ENCODE measurements around the gene WASF3.
"Not testable (repeated sequence)": the region's sequence is repeated elsewhere in the genome, so short reads cannot be mapped to it uniquely, and the experiment has no call there.

Gene WASF3

GRCh38 chr13:26591672-26592071 lies 34.2 kb downstream of the WASF3 start:
- DNase-seq, result no peak

- no peak for DNase-seq
Measured at GRCh38 chr13:26593661-26594060, 36.2 kb downstream of the WASF3 start.

GRCh38 chr13:26594363-26594762 lies 36.9 kb downstream of the WASF3 start:
- no peak for DNase-seq

- no peak for DNase-seq
Measured at GRCh38 chr13:26596458-26596857, 39.0 kb downstream of the WASF3 start.

- no peak for DNase-seq
Measured at GRCh38 chr13:26599403-26599802, 41.9 kb downstream of the WASF3 start.

GRCh38 chr13:26599860-26600259 lies 42.4 kb downstream of the WASF3 start:
- DNase-seq, result no peak

- DNase-seq, result no peak
Measured at GRCh38 chr13:26600343-26600742, 42.9 kb downstream of the WASF3 start.

- no peak for DNase-seq
Measured at GRCh38 chr13:26601669-26602068, 44.2 kb downstream of the WASF3 start.

- DNase-seq, result no peak
Measured at GRCh38 chr13:26602783-26603182, 45.3 kb downstream of the WASF3 start.

- DNase-seq, result no peak
Measured at GRCh38 chr13:26604784-26605545, 47.5 kb downstream of the WASF3 start.

GRCh38 chr13:26605845-26606244 lies 48.4 kb downstream of the WASF3 start:
- DNase-seq, result no peak

GRCh38 chr13:26606631-26607030 lies 49.1 kb downstream of the WASF3 start:
- DNase-seq, result no peak

GRCh38 chr13:26614721-26615120 lies 57.2 kb downstream of the WASF3 start:
- no peak for DNase-seq

- no peak for DNase-seq
Measured at GRCh38 chr13:26616126-26616525, 58.6 kb downstream of the WASF3 start.

GRCh38 chr13:26618726-26619125 lies 61.2 kb downstream of the WASF3 start:
- DNase-seq, result no peak

- no peak for DNase-seq
Measured at GRCh38 chr13:26619358-26619757, 61.9 kb downstream of the WASF3 start.

GRCh38 chr13:26621731-26622401 lies 64.4 kb downstream of the WASF3 start:
- no peak for DNase-seq

GRCh38 chr13:26623125-26623524 lies 65.6 kb downstream of the WASF3 start:
- DNase-seq, result no peak

- no peak for DNase-seq
Measured at GRCh38 chr13:26624572-26624971, 67.1 kb downstream of the WASF3 start.

GRCh38 chr13:26626271-26626670 lies 68.8 kb downstream of the WASF3 start:
- DNase-seq, result no peak

- no peak for DNase-seq
Measured at GRCh38 chr13:26628706-26629105, 71.2 kb downstream of the WASF3 start.

GRCh38 chr13:26629260-26629825 lies 71.9 kb downstream of the WASF3 start:
- no peak for DNase-seq

GRCh38 chr13:26635634-26636033 lies 78.2 kb downstream of the WASF3 start:
- DNase-seq, result not testable (repeated sequence)

- not testable (repeated sequence) for DNase-seq
Measured at GRCh38 chr13:26636073-26636472, 78.6 kb downstream of the WASF3 start.

Measured in activated T-cell treated with anti-CD3 and anti-CD28 coated beads for 4 hours (primary cell).